Skeletal muscle tissue (tissue), 4 donors: Measurements from ENCODE around the gene KRT5. TPM values are rescaled to one million over a fixed set of nuclear protein-coding genes. Genes with fewer than 3 reads are reported as not detected.

Experiments
- H3K27ac ChIP-seq: one replicate; pipeline ENCODE4 v1.7.0; 2013; ENCODE audit warnings: mild to moderate bottlenecking, low read depth, low read length, inconsistent platforms
- H3K27me3 ChIP-seq, 3 donors: one replicate each; pipeline ENCODE4 v1.7.0; 2013; ENCODE audit warnings: low read length in 3 of 3; ENCODE audit not compliant: control insufficient read depth in 3 of 3, insufficient read depth in 3 of 3
- H3K36me3 ChIP-seq, 3 donors: one replicate each; pipeline ENCODE4 v1.7.0; 2013; ENCODE audit warnings: low read length in 3 of 3; ENCODE audit not compliant: control insufficient read depth in 3 of 3, insufficient read depth in 3 of 3
- H3K4me1 ChIP-seq, 3 donors: one replicate each; pipeline ENCODE4 v1.7.0; 2013; ENCODE audit warnings: low read length in 3 of 3, mild to moderate bottlenecking in 3 of 3; ENCODE audit not compliant: control insufficient read depth in 3 of 3, insufficient read depth in 3 of 3
- H3K4me3 ChIP-seq, 3 donors: one replicate each; pipeline ENCODE4 v1.7.0; 2013; ENCODE audit warnings: low read length in 3 of 3
- H3K9ac ChIP-seq, 3 donors: one replicate each; pipeline ENCODE4 v1.7.0; 2013; ENCODE audit warnings: low read length in 3 of 3, mild to moderate bottlenecking in 3 of 3, moderate library complexity in 2 of 3, low read depth in 1 of 3
- H3K9me3 ChIP-seq, 3 donors: one replicate each; pipeline ENCODE4 v1.7.0; 2013; ENCODE audit warnings: low read length in 3 of 3; ENCODE audit not compliant: control insufficient read depth in 3 of 3
- total RNA-seq: library from RNA; depleted of rRNA; stranded (reverse); fragments of >200 nt; gene quantifications from one replicate; pipeline ENCODE4 v1.2.3, GENCODE V29; 2014
- donor health status: Osteomylitis.

KRT5 gene
- 1.6 TPM for total RNA-seq

DNA sequence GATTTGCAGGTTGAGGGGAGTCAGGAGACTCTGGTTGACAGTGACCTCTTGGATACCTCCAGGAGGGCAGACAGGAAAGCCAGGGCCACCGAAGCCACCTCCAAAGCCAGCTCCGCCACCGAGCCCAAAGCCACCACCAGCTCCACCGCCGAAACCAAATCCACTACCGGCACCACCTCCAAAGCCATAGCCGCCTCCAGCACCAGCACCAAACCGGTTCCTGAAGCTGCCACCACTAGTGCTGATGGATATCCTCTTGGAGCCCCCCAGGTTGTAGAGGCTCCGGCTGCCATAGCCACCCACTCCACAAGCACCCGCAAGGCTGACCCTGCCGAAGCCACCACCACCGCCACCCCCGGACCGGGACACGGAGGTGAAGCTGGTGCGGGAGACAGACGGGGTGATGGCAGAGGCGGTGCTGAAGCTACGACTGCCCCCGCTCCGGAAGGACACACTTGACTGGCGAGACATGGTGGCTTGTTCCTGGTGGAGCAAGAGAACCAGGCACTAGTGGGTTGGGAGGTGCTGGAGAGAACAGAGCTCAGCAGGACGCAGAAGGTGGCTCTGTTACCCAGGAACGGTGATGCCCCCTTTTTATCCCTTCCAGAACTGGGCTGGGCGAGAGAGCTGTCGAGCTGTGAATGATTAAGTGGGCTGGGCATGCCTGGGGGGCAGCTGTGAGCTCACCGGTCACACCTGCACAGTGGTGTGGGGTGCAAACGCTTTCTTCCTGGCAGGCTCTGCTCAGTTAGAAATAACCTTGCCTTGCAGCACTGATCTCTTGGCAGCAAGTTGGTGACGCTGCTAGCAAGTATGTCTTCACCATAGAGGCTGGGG, at the start of gene KRT5:
TSS of gene KRT5 (minus strand) at position 569 of the 837 bp plus-strand sequence. CDS start at position 471, 98 bp downstream.
- Histone ChIP-seq H3K9ac (no peak within 1 kb of the TSS), H3K27me3 (peaks cover 4 to 9% (median 5%) of the 10 kb centered on the region in 3 donors), H3K36me3 (no peaks in the 10 kb centered on the region), H3K9me3 (no peaks in the 10 kb centered on the region), H3K4me3 (no peak within 1 kb of the TSS), H3K4me1 (peaks cover 0 to 4% (median 2%) of the 10 kb centered on the region in 3 donors), H3K27ac (no peak within 1 kb of the TSS)

DNA sequence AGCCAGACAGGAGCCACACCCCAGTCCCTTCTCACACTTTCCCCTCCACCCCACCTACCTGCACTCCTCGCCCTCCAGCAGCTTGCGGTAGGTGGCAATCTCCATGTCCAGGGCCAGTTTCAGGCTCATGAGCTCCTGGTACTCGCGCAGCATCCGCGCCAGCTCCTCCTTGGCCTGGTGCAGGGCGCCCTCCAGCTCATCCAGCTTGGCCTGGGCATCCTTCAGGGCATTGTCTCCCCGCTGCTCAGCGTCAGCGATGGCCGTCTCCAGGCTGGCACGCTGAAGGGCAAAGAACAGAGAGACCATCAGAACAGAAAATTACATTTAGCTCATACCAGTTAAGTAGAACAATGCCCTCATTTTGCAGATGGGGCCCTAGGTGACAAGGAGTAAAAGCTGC, 47.9 kb upstream of the KRT5 start:
- H3K27me3 ChIP-seq: peaks cover 19 to 48% (median 30%) of the 10 kb centered on the region in 3 donors
- H3K9me3 ChIP-seq: no peaks in the 10 kb centered on the region
- H3K4me3 ChIP-seq: no peak overlapping the region
- no peaks in the 10 kb centered on the region for H3K36me3 ChIP-seq
- no peaks in the 10 kb centered on the region for H3K4me1 ChIP-seq
- no peak overlapping the region for H3K27ac ChIP-seq
- H3K9ac ChIP-seq: no peak overlapping the region

- H3K4me1 ChIP-seq: no peaks in the 10 kb centered on the region
- peaks cover 19 to 48% (median 23%) of the 10 kb centered on the region in 3 donors for H3K27me3 ChIP-seq
- no peaks in the 10 kb centered on the region for H3K9me3 ChIP-seq
- no peak overlapping the region for H3K4me3 ChIP-seq
- no peak overlapping the region for H3K27ac ChIP-seq
- H3K36me3 ChIP-seq: no peaks in the 10 kb centered on the region
- no peak overlapping the region for H3K9ac ChIP-seq
Observed at GRCh38 chr12:52566847-52567291, 46.7 kb upstream of the KRT5 start.

DNA sequence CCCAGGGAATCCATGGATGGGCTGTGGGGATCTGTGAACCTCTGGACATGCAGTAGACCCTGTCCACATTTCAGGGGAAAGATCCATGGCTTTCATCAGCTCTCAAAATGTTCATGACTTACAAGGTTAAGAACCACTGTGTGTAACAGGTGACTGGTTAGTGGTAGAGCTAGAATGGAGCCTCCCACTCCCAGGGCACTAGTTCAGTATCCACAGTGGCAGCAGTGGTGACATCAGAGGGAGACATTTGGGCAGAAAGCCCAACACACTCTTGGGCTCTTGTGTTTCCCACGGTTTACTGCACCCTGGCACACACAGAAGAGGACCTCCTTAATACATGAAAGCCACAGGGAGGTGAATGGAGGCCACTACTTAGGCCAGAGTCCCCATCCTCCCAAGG, 44.4 kb upstream of the KRT5 start:
- Histone ChIP-seq H3K27me3 (peaks cover 6 to 44% (median 32%) of the 10 kb centered on the region in 3 donors), H3K4me3 (no peak overlapping the region), H3K36me3 (no peaks in the 10 kb centered on the region), H3K9ac (no peak overlapping the region), H3K4me1 (no peaks in the 10 kb centered on the region), H3K9me3 (no peaks in the 10 kb centered on the region), H3K27ac (no peak overlapping the region)

- Histone ChIP-seq H3K9ac (no peak overlapping the region), H3K9me3 (no peaks in the 10 kb centered on the region), H3K36me3 (no peaks in the 10 kb centered on the region), H3K27me3 (peaks cover 6 to 36% (median 28%) of the 10 kb centered on the region in 3 donors), H3K4me3 (no peak overlapping the region), H3K4me1 (no peaks in the 10 kb centered on the region), H3K27ac (no peak overlapping the region)
Observed at GRCh38 chr12:52561880-52562449, 41.8 kb upstream of the KRT5 start.

DNA sequence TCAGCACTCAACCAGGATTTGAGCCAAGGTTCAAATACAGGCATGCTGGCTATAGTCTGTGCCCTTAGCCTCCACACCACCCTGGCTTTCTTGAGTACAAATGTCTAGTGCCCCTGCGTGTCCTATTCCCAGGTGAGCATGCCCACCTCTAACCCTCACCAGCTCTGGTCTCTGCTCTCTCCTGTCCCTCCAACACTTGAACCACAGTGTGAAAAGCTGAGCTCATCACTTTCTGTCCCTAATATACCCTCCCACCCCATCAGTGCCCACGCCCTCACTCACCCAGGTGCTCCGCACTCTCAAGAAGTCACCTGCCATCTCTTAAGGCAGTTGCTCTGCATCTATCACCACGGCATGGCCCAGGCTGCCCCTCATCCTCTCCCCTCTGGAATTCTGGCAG, 39.8 kb upstream of the KRT5 start:
- Histone ChIP-seq H3K9ac (no peak overlapping the region), H3K27ac (no peak overlapping the region), H3K27me3 (peaks cover 6 to 26% (median 20%) of the 10 kb centered on the region in 3 donors), H3K4me3 (no peak overlapping the region), H3K36me3 (no peaks in the 10 kb centered on the region), H3K9me3 (no peaks in the 10 kb centered on the region), H3K4me1 (no peaks in the 10 kb centered on the region)

- H3K9ac ChIP-seq: no peak overlapping the region
- no peaks in the 10 kb centered on the region for H3K9me3 ChIP-seq
- H3K27ac ChIP-seq: no peak overlapping the region
- no peak overlapping the region for H3K4me3 ChIP-seq
- no peaks in the 10 kb centered on the region for H3K4me1 ChIP-seq
- H3K36me3 ChIP-seq: no peaks in the 10 kb centered on the region
- H3K27me3 ChIP-seq: peaks cover 0 to 27% (median 11%) of the 10 kb centered on the region in 3 donors
Observed at GRCh38 chr12:52558781-52559445, 38.7 kb upstream of the KRT5 start.

- no peaks in the 10 kb centered on the region for H3K9me3 ChIP-seq
- no peak overlapping the region for H3K9ac ChIP-seq
- no peak overlapping the region for H3K4me3 ChIP-seq
- peaks cover 0 to 24% (median 11%) of the 10 kb centered on the region in 3 donors for H3K27me3 ChIP-seq
- H3K4me1 ChIP-seq: no peaks in the 10 kb centered on the region
- H3K36me3 ChIP-seq: no peaks in the 10 kb centered on the region
- no peak overlapping the region for H3K27ac ChIP-seq
Observed at GRCh38 chr12:52557476-52557875, 37.3 kb upstream of the KRT5 start.

DNA sequence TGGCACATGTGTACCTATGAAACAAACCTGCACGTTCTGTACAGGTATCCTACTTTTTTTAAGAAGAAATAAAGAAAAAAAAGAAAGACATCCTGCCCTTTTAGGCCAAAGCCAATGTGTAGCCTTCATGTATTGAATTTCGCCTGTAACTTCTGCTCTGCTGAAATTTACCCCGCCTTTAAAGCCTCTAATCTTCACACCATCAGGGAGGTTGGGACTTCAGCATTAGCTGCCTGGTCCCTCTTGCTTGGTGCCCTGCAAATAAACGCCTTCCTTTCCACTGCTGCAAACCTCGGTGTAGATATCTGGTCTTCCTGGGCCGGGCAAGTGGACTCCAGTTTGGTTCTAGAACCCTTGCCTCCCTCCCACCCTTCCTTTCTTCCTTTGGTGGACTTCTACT, 35.4 kb upstream of the KRT5 start:
- Histone ChIP-seq H3K27me3 (peaks cover 0 to 24% (median 9%) of the 10 kb centered on the region in 3 donors), H3K9me3 (no peaks in the 10 kb centered on the region), H3K4me3 (no peak overlapping the region), H3K9ac (no peak overlapping the region), H3K36me3 (no peaks in the 10 kb centered on the region), H3K27ac (no peak overlapping the region), H3K4me1 (peaks cover 0 to 3% (median 0%) of the 10 kb centered on the region in 3 donors)
